MM.1S (cell line): ENCODE data around the gene CHSY1.
A peak's percentile ranks its signal among the peaks of the same experiment; 100 is the strongest.

Experiments used
- DNase-seq: peaks from one replicate; pipeline ENCODE4 v3.0.0-alpha.2; 2015
- H2AFZ ChIP-seq: fragments of 300-600 bp; sonication (generic); 2 replicates; pipeline ENCODE4 v1.6.0; 2016; ENCODE audit warnings: antibody characterized with exemption, low read length
- H3F3A ChIP-seq: fragments of 300-600 bp; sonication (generic); 2 replicates; pipeline ENCODE4 v1.6.1; 2016; ENCODE audit warnings: mild to moderate bottlenecking, antibody characterized with exemption, low read length, moderate library complexity, mixed read lengths; ENCODE audit not compliant: insufficient read depth
- H3K27ac ChIP-seq: fragments of 300-600 bp; sonication (generic); 2 replicates; pipeline ENCODE4 v1.5.1; 2016; ENCODE audit warnings: mild to moderate bottlenecking, low read length
- H3K27me3 ChIP-seq: fragments of 300-600 bp; sonication (generic); replicated peaks from 2 replicates; pipeline ENCODE4 v1.6.0; 2016; ENCODE audit warnings: low read length; ENCODE audit not compliant: insufficient read depth
- H3K36me3 ChIP-seq: fragments of 300-600 bp; sonication (generic); replicated peaks from 2 replicates; pipeline ENCODE4 v1.6.1; 2016; ENCODE audit warnings: mild to moderate bottlenecking, low read length, mixed read lengths; ENCODE audit not compliant: insufficient read depth
- H3K4me1 ChIP-seq: fragments of 300-600 bp; sonication (generic); 2 replicates; pipeline ENCODE4 v1.6.1; 2016; ENCODE audit warnings: low read length, mixed read lengths
- H3K4me2 ChIP-seq: fragments of 300-600 bp; sonication (generic); 2 replicates; pipeline ENCODE4 v1.6.0; 2016; ENCODE audit warnings: low read depth, low read length
- H3K4me3 ChIP-seq: fragments of 300-600 bp; sonication (generic); 2 replicates; pipeline ENCODE4 v1.5.1; 2016; ENCODE audit warnings: low read length, mixed read lengths
- H3K79me2 ChIP-seq: fragments of 300-600 bp; sonication (generic); 2 replicates; pipeline ENCODE4 v1.6.1; 2016; ENCODE audit warnings: mixed run types, low read length, mixed read lengths
- H3K9ac ChIP-seq: fragments of 300-600 bp; sonication (generic); 2 replicates; pipeline ENCODE4 v1.6.1; 2016; ENCODE audit warnings: low read length, mixed read lengths
- H3K9me2 ChIP-seq: fragments of 300-600 bp; sonication (generic); replicated peaks from 2 replicates; pipeline ENCODE4 v1.6.1; 2016; ENCODE audit warnings: mild to moderate bottlenecking, low read length, mixed read lengths; ENCODE audit not compliant: insufficient read depth
- H3K9me3 ChIP-seq: fragments of 300-600 bp; sonication (generic); replicated peaks from 2 replicates; pipeline ENCODE4 v1.6.1; 2016; ENCODE audit warnings: mild to moderate bottlenecking, low read length, mixed read lengths; ENCODE audit not compliant: insufficient read depth
- H4K20me1 ChIP-seq: fragments of 300-600 bp; sonication (generic); 2 replicates; pipeline ENCODE4 v1.6.1; 2016; ENCODE audit warnings: mild to moderate bottlenecking, low read length, moderate library complexity, mixed read lengths; ENCODE audit not compliant: insufficient read depth
- CTCF ChIP-seq: fragments of 300-600 bp; sonication (generic); IDR thresholded peaks from 2 replicates; pipeline ENCODE4 v1.5.1; 2016; ENCODE audit warnings: antibody characterized with exemption, low read length, mixed read lengths
- EZH2 ChIP-seq: fragments of 300-600 bp; sonication (generic); optimal IDR thresholded peaks from 2 replicates; pipeline ENCODE3; 2017; ENCODE audit warnings: low read depth, mild to moderate bottlenecking, antibody characterized with exemption, low read length, mixed read lengths
- EZH2phosphoT487 ChIP-seq: fragments of 300-600 bp; sonication (generic); IDR thresholded peaks from 2 replicates; pipeline ENCODE4 v1.6.1; 2018; ENCODE audit warnings: antibody characterized with exemption, low read length

Gene CHSY1

GRCh38 chr15:101251830-101252820, at the start of gene CHSY1:
CHSY1 (minus strand) TSS chr15:101252048; CDS start chr15:101251456, 592 bp downstream.
- Histone ChIP-seq H3K4me1 (peaks cover 20% of the 10 kb centered on the region), H3K4me2 (peak within 1 kb of the TSS; percentile 95), H3K9ac (peak within 1 kb of the TSS; percentile 82), H3K27ac (peak within 1 kb of the TSS; percentile 70), H3F3A (peaks cover 9% of the 10 kb centered on the region), H3K36me3 (0 out of 2 replicates have a peak, but pooled peaks cover 4% of the 10 kb centered on the region), H4K20me1 (no peaks in the 10 kb centered on the region), H2AFZ (peak within 1 kb of the TSS; percentile 55), H3K4me3 (peak within 1 kb of the TSS; percentile 85), H3K27me3 (no peaks in the 10 kb centered on the region), H3K9me2 (no peaks in the 10 kb centered on the region), H3K79me2 (peaks cover 53% of the 10 kb centered on the region), H3K9me3 (no peaks in the 10 kb centered on the region)
- DNase-seq, result peak; percentile 91
- TF ChIP-seq EZH2phosphoT487, result no peak
- no peak for TF ChIP-seq EZH2
- TF ChIP-seq CTCF, result no peak; the same call in 1 of the 2 replicates

DNA sequence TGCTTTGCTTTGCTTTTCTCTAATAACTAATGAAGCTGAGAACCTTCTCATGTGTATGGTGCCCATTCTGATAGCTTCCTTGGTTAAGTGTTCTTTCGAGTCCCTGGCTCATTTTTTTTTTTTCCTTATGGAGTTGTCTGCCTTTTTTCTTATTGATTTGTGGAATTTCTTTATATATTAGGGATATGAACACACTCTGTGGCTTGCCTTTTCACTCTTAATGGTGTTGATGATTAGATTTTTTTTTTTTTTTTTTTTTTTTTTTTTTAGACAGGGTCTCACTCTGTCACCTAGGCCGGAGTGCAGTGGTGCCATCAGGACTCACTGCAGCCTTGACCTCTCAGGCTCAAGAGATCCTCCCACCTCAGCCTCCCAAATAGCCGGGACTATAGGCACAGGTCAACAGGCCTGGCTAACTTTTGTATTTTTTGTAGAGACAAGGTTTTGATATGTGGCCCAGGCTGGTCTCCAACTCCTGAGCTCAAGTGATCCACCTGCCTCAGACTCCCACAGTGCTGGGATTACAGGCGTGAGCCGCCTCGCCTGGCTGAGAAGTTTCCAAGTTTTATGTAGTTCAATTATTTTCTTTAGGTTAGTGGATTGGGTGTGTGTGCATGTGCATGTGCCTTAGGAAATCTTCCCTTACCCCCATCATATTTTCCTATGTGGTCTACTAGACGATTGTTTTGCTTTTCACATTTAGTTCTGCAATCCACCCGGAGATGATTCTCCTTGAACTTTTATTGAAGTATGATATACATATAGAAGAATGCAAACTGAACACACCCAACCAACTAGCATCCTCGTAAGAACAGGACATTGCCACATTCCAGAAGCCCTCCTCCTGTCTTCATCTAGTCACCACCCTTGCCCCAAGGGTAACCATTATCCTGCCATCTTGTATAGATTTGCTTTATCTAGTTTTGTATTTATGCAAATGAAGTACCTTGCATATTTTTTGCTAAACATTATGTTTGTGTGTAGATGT, 44.9 kb upstream of the CHSY1 start:
- Histone ChIP-seq H2AFZ (peak overlapping the region; percentile 84; the same call in 1 of the 2 replicates), H3K9me3 (no peaks in the 10 kb centered on the region), H3K27ac (no peak overlapping the region), H3F3A (peaks cover 18% of the 10 kb centered on the region), H3K4me2 (peak overlapping the region; percentile 80), H3K4me1 (peaks cover 16% of the 10 kb centered on the region), H3K36me3 (peaks cover 5% of the 10 kb centered on the region; the same call in 1 of the 2 replicates), H3K9me2 (no peaks in the 10 kb centered on the region), H4K20me1 (peaks cover 19% of the 10 kb centered on the region), H3K4me3 (no peak overlapping the region; the same call in 1 of the 2 replicates), H3K79me2 (peaks cover 34% of the 10 kb centered on the region), H3K27me3 (no peaks in the 10 kb centered on the region), H3K9ac (no peak overlapping the region)
- DNase-seq, result no peak
- TF ChIP-seq CTCF, result no peak
- no peak for TF ChIP-seq EZH2phosphoT487

GRCh38 chr15:101295607-101296161, 43.8 kb upstream of the CHSY1 start:
- TF ChIP-seq EZH2phosphoT487 (no peak), EZH2 (no peak)
- peaks cover 16% of the 10 kb centered on the region for H3K4me1 ChIP-seq
- H3K27me3 ChIP-seq, result no peaks in the 10 kb centered on the region
- no peaks in the 10 kb centered on the region for H3K9me2 ChIP-seq
- H3K79me2 ChIP-seq, result peaks cover 45% of the 10 kb centered on the region
- peak overlapping the region; percentile 80 for H3K4me2 ChIP-seq
- H4K20me1 ChIP-seq, result peaks cover 22% of the 10 kb centered on the region
- DNase-seq, result no peak
- H3F3A ChIP-seq, result peaks cover 18% of the 10 kb centered on the region
- peak overlapping the region; percentile 94 for H3K9ac ChIP-seq
- peak overlapping the region; percentile 90 for H3K4me3 ChIP-seq
- H2AFZ ChIP-seq, result peak overlapping the region; percentile 84
- peak overlapping the region; percentile 86; the same call in 1 of the 2 replicates for H3K27ac ChIP-seq
- H3K36me3 ChIP-seq, result peaks cover 12% of the 10 kb centered on the region; the same call in 1 of the 2 replicates
- no peaks in the 10 kb centered on the region for H3K9me3 ChIP-seq
